Measurements from ENCODE around the gene KCNMB2. TPM values are rescaled to one million over a fixed set of nuclear protein-coding genes. Genes with fewer than 3 reads are reported as not detected.

KCNMB2 gene
- total RNA-seq, 1 donor: 1.1 TPM

- Histone ChIP-seq H3K36me3 (ENCODE audit: insufficient read depth, low read length) (no peaks in the 10 kb centered on the region), H3K4me3 (ENCODE audit: insufficient read depth, low read length) (no peak overlapping the region), H3K4me2 (ENCODE audit: insufficient read depth, low read length) (no peak overlapping the region), H2AFZ (ENCODE audit: low read length) (no peak overlapping the region), H3K79me2 (ENCODE audit: insufficient read depth, low read length) (no peaks in the 10 kb centered on the region), H3K27me3 (ENCODE audit: insufficient read depth, low read length) (no peaks in the 10 kb centered on the region), H3K9me3 (ENCODE audit: low read depth, low read length) (no peaks in the 10 kb centered on the region), H3K4me1 (ENCODE audit: insufficient read depth, low read length) (no peaks in the 10 kb centered on the region), H4K20me1 (ENCODE audit: insufficient read depth, low read length) (no peaks in the 10 kb centered on the region), H3K27ac (ENCODE audit: low read depth, low read length) (no peak overlapping the region)
- TF ChIP-seq, protein P1, sequence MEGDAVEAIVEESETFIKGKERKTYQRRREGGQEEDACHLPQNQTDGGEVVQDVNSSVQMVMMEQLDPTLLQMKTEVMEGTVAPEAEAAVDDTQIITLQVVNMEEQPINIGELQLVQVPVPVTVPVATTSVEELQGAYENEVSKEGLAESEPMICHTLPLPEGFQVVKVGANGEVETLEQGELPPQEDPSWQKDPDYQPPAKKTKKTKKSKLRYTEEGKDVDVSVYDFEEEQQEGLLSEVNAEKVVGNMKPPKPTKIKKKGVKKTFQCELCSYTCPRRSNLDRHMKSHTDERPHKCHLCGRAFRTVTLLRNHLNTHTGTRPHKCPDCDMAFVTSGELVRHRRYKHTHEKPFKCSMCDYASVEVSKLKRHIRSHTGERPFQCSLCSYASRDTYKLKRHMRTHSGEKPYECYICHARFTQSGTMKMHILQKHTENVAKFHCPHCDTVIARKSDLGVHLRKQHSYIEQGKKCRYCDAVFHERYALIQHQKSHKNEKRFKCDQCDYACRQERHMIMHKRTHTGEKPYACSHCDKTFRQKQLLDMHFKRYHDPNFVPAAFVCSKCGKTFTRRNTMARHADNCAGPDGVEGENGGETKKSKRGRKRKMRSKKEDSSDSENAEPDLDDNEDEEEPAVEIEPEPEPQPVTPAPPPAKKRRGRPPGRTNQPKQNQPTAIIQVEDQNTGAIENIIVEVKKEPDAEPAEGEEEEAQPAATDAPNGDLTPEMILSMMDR (IDR thresholded peaks at IDR 0.05; ENCODE audit: extremely low read depth, low read depth, low read length): no peak
- DNase-seq (ENCODE audit: insufficient read length, low spot score, missing footprints): peak; percentile 34
Observed at GRCh38 chr3:178631950-178632349, 95.7 kb downstream of the KCNMB2 start.

- H3K27me3 ChIP-seq (ENCODE audit: insufficient read depth, low read length): no peaks in the 10 kb centered on the region
- TF ChIP-seq, protein P1 (IDR thresholded peaks at IDR 0.05; ENCODE audit: extremely low read depth, low read depth, low read length): no peak
- no peaks in the 10 kb centered on the region for H3K4me1 ChIP-seq (ENCODE audit: insufficient read depth, low read length)
- no peak overlapping the region for H3K27ac ChIP-seq (ENCODE audit: low read depth, low read length)
- H3K4me3 ChIP-seq (ENCODE audit: insufficient read depth, low read length): no peak overlapping the region
- H4K20me1 ChIP-seq (ENCODE audit: insufficient read depth, low read length): no peaks in the 10 kb centered on the region
- no peaks in the 10 kb centered on the region for H3K79me2 ChIP-seq (ENCODE audit: insufficient read depth, low read length)
- no peak overlapping the region for H3K4me2 ChIP-seq (ENCODE audit: insufficient read depth, low read length)
- no peaks in the 10 kb centered on the region for H3K36me3 ChIP-seq (ENCODE audit: insufficient read depth, low read length)
- H2AFZ ChIP-seq (ENCODE audit: low read length): no peak overlapping the region
- H3K9me3 ChIP-seq (ENCODE audit: low read depth, low read length): no peaks in the 10 kb centered on the region
- DNase-seq (ENCODE audit: insufficient read length, low spot score, missing footprints): no peak
Observed at GRCh38 chr3:178634975-178635374, 98.7 kb downstream of the KCNMB2 start.

DNA sequence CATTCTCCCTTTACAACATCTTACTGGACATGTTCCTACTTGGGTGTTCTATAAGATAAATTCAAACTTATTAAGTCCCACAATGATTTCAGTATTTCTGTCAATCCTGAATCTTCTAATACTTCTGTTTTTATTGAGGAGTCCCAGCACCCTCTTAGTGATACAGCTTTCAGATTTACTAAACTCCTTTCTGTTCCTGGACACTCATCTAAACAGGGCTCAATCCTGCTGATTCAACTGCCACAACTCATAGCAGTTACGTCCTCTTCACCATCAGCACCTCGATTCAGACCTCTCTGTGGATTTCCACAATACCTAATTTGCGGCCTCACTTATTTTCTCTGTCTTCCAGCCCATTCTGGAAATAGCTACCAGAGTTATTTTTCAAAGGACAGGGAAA, 101.6 kb downstream of the KCNMB2 start:
- H2AFZ ChIP-seq (ENCODE audit: low read length): no peak overlapping the region
- no peaks in the 10 kb centered on the region for H3K4me1 ChIP-seq (ENCODE audit: insufficient read depth, low read length)
- H3K27me3 ChIP-seq (ENCODE audit: insufficient read depth, low read length): no peaks in the 10 kb centered on the region
- TF ChIP-seq, protein P1 (IDR thresholded peaks at IDR 0.05; ENCODE audit: extremely low read depth, low read depth, low read length): no peak
- no peaks in the 10 kb centered on the region for H3K36me3 ChIP-seq (ENCODE audit: insufficient read depth, low read length)
- no peaks in the 10 kb centered on the region for H3K79me2 ChIP-seq (ENCODE audit: insufficient read depth, low read length)
- no peak overlapping the region for H3K4me2 ChIP-seq (ENCODE audit: insufficient read depth, low read length)
- no peak for DNase-seq (ENCODE audit: insufficient read length, low spot score, missing footprints)
- H3K9me3 ChIP-seq (ENCODE audit: low read depth, low read length): no peaks in the 10 kb centered on the region
- no peak overlapping the region for H3K27ac ChIP-seq (ENCODE audit: low read depth, low read length)
- no peaks in the 10 kb centered on the region for H4K20me1 ChIP-seq (ENCODE audit: insufficient read depth, low read length)
- H3K4me3 ChIP-seq (ENCODE audit: insufficient read depth, low read length): no peak overlapping the region

- Histone ChIP-seq H4K20me1 (ENCODE audit: insufficient read depth, low read length) (no peaks in the 10 kb centered on the region), H3K4me3 (ENCODE audit: insufficient read depth, low read length) (no peak overlapping the region), H3K27ac (ENCODE audit: low read depth, low read length) (no peak overlapping the region), H3K4me1 (ENCODE audit: insufficient read depth, low read length) (no peaks in the 10 kb centered on the region), H3K79me2 (ENCODE audit: insufficient read depth, low read length) (no peaks in the 10 kb centered on the region), H3K9me3 (ENCODE audit: low read depth, low read length) (no peaks in the 10 kb centered on the region), H3K36me3 (ENCODE audit: insufficient read depth, low read length) (no peaks in the 10 kb centered on the region), H3K4me2 (ENCODE audit: insufficient read depth, low read length) (no peak overlapping the region), H2AFZ (ENCODE audit: low read length) (no peak overlapping the region), H3K27me3 (ENCODE audit: insufficient read depth, low read length) (no peaks in the 10 kb centered on the region)
- TF ChIP-seq, protein P1 (IDR thresholded peaks at IDR 0.05; ENCODE audit: extremely low read depth, low read depth, low read length): no peak
- no peak for DNase-seq (ENCODE audit: insufficient read length, low spot score, missing footprints)
Observed at GRCh38 chr3:178645503-178645902, 109.3 kb downstream of the KCNMB2 start.
